A549 (cell line): Measurements from ENCODE around the gene RAPGEF2. TPM values are rescaled to one million over a fixed set of nuclear protein-coding genes. Genes with fewer than 3 reads are reported as not detected.

Source experiments
- ATAC-seq, 2 experiments: fragments of 200-7000 bp in 1 of 2; fragments of >200 bp in 1 of 2; cut with Nextera tagmentation in 1 of 2; cut with Tn5 transposase in 1 of 2; 3 replicates each; pipeline versions ENCODE4 v1.8.0 to v1.9.1; 2018 to 2020; ENCODE audit warnings: mild to moderate bottlenecking in 1 of 2, moderate library complexity in 1 of 2
- CTCF ChIA-PET: fragments of 300-600 bp; sonication (Branson Sonifier 250); formaldehyde crosslinking; extraction: SDS; loops from one replicate; lab custom pipeline; 2021; ENCODE audit warnings: antibody characterized with exemption, inconsistent platforms; lab: Yijun Ruan, JAX
- POLR2A ChIA-PET: fragments of 350-600 bp; formaldehyde crosslinking; extraction: SDS; loops from one replicate; lab custom pipeline; 2021; ENCODE audit warnings: antibody characterized with exemption, inconsistent platforms; lab: Yijun Ruan, JAX
- DNase-seq, 2 experiments: peaks; one replicate each; pipeline versions ENCODE4 v3.0.0 to v3.0.0-alpha.2; 2011 to 2016; ENCODE audit warnings: low read depth in 1 of 2, low spot score in 1 of 2
- FAIRE-seq: peaks from 2 replicates; lab custom pipeline; 2011; peaks lifted over from hg19 to GRCh38; lab: Jason Lieb, UNC
- H3K27ac ChIP-seq, 2 experiments: fragments of >200 bp; sonication (Bioruptor Twin); formaldehyde crosslinking; 3 replicates each; pipeline ENCODE4 v1.5.1; 2016 to 2017
- H3K4me1 ChIP-seq: fragments of >200 bp; sonication (Bioruptor Twin); formaldehyde crosslinking; 3 replicates; pipeline ENCODE4 v1.6.1; 2016
- H3K4me2 ChIP-seq: fragments of >200 bp; sonication (Bioruptor Twin); formaldehyde crosslinking; 3 replicates; pipeline ENCODE4 v1.6.1; 2016
- H3K4me3 ChIP-seq: fragments of >200 bp; sonication (Bioruptor Twin); formaldehyde crosslinking; 3 replicates; pipeline ENCODE4 v1.5.1; 2016
- H3K9me3 ChIP-seq: fragments of >200 bp; sonication (Bioruptor Twin); formaldehyde crosslinking; 3 replicates; pipeline ENCODE4 v1.6.1; 2016
- BCL3 ChIP-seq: fragments of >200 bp; sonication (Bioruptor Twin); formaldehyde crosslinking; IDR thresholded peaks from 3 replicates; pipeline ENCODE4 v1.6.1; 2016
- CHD4 ChIP-seq: fragments of 200-600 bp; sonication (generic); IDR thresholded peaks from 2 replicates; pipeline ENCODE4 v1.6.1; 2016; ENCODE audit warnings: antibody characterized with exemption, mild to moderate bottlenecking, borderline replicate concordance
- CTCF ChIP-seq: fragments of >200 bp; sonication (Bioruptor Twin); formaldehyde crosslinking; IDR thresholded peaks from 3 replicates; pipeline ENCODE4 v1.5.1; 2016
- E2F6 ChIP-seq: IDR thresholded peaks from 2 replicates; pipeline ENCODE4 v1.6.1; 2012; ENCODE audit warnings: low read depth, borderline replicate concordance
- ELK1 ChIP-seq: fragments of 150-350 bp; IDR thresholded peaks from 2 replicates; pipeline ENCODE4 v1.6.1; 2014; ENCODE audit warnings: low read depth, mild to moderate bottlenecking, low read length
- FOSB ChIP-seq: fragments of 250-450 bp; sonication (Bioruptor Pico); IDR thresholded peaks from 2 replicates; pipeline ENCODE4 v1.5.0; 2020; ENCODE audit warnings: mild to moderate bottlenecking, moderate library complexity
- FOSL2 ChIP-seq, 2 experiments: fragments of 450-650 bp in 1 of 2; fragments of >200 bp in 1 of 2; sonication (Bioruptor Twin) in 1 of 2; formaldehyde crosslinking; IDR thresholded peaks; 2 replicates each; pipeline versions ENCODE4 v1.5.0 to v1.6.1; 2016 to 2020; ENCODE audit warnings: mild to moderate bottlenecking in 1 of 2, moderate library complexity in 1 of 2
- GATA3 ChIP-seq: IDR thresholded peaks from 2 replicates; pipeline ENCODE4 v1.6.1; 2012; ENCODE audit warnings: borderline replicate concordance
- HDAC2 ChIP-seq: fragments of 200-600 bp; sonication (generic); IDR thresholded peaks from 2 replicates; pipeline ENCODE4 v1.6.1; 2016
- HES2 ChIP-seq: fragments of >200 bp; sonication (Bioruptor Twin); formaldehyde crosslinking; IDR thresholded peaks from 2 replicates; pipeline ENCODE4 v1.6.1; 2016
- HOXB13 ChIP-seq: fragments of 250-450 bp; sonication (Bioruptor Pico); IDR thresholded peaks from 2 replicates; pipeline ENCODE4 v1.5.0; 2020; ENCODE audit warnings: low read depth, mild to moderate bottlenecking, moderate library complexity
- JUNB ChIP-seq: fragments of >200 bp; sonication (Bioruptor Twin); formaldehyde crosslinking; IDR thresholded peaks from 2 replicates; pipeline ENCODE4 v1.6.1; 2016
- KDM1A ChIP-seq: fragments of 200-600 bp; sonication (generic); IDR thresholded peaks from 2 replicates; pipeline ENCODE4 v1.6.1; 2016; ENCODE audit warnings: low read depth, mild to moderate bottlenecking
- KDM5A ChIP-seq: fragments of 200-600 bp; sonication (generic); IDR thresholded peaks from 2 replicates; pipeline ENCODE4 v1.6.1; 2016; ENCODE audit warnings: antibody characterized with exemption, mild to moderate bottlenecking
- MAX ChIP-seq: IDR thresholded peaks from 2 replicates; pipeline ENCODE4 v1.6.1; 2012
- PHF8 ChIP-seq: fragments of 200-600 bp; sonication (generic); IDR thresholded peaks from 2 replicates; pipeline ENCODE4 v1.6.1; 2016; ENCODE audit warnings: low read depth, mild to moderate bottlenecking, antibody characterized with exemption, moderate library complexity, borderline replicate concordance
- POLR2A ChIP-seq: IDR thresholded peaks from 2 replicates; pipeline ENCODE4 v1.6.1; 2012; ENCODE audit warnings: mild to moderate bottlenecking, low read length
- POLR2AphosphoS2 ChIP-seq: conservative IDR thresholded peaks from 2 replicates; pipeline ENCODE4 v1.6.1; 2012; ENCODE audit warnings: low read length, improper control_type of control experiment, inconsistent platforms
- RAD21 ChIP-seq, 2 experiments: fragments of >200 bp in 1 of 2; sonication (Bioruptor Twin) in 1 of 2; formaldehyde crosslinking in 1 of 2; IDR thresholded peaks in 1 of 2; conservative IDR thresholded peaks in 1 of 2; 2 replicates in 1 of 2; 3 replicates in 1 of 2; pipeline ENCODE4 v1.6.1; 2012 to 2018; ENCODE audit warnings: inconsistent platforms in 1 of 2
- RCOR1 ChIP-seq: fragments of 150-350 bp; IDR thresholded peaks from 2 replicates; pipeline ENCODE4 v1.6.1; 2014; ENCODE audit warnings: antibody characterized with exemption, low read length, low read depth
- RFX5 ChIP-seq: fragments of 450-650 bp; IDR thresholded peaks from 2 replicates; pipeline ENCODE4 v1.7.1; 2014; ENCODE audit warnings: antibody characterized with exemption, mild to moderate bottlenecking, moderate library complexity
- TFCP2L1 ChIP-seq: fragments of 250-450 bp; sonication (Bioruptor Pico); IDR thresholded peaks from 2 replicates; pipeline ENCODE4 v1.5.0; 2021; ENCODE audit warnings: mild to moderate bottlenecking
- TP53 ChIP-seq: fragments of 250-450 bp; sonication (Bioruptor Pico); IDR thresholded peaks from 2 replicates; pipeline ENCODE4 v1.5.0; 2021; ENCODE audit warnings: mild to moderate bottlenecking, moderate library complexity
- USF2 ChIP-seq: fragments of 450-650 bp; IDR thresholded peaks from 2 replicates; pipeline ENCODE4 v1.6.1; 2014; ENCODE audit warnings: antibody characterized with exemption
- ZC3H11A ChIP-seq: fragments of 450-650 bp; IDR thresholded peaks from 2 replicates; pipeline ENCODE4 v1.6.1; 2014; ENCODE audit warnings: antibody characterized with exemption, mild to moderate bottlenecking
- ZFP36 ChIP-seq: fragments of 450-650 bp; IDR thresholded peaks from 2 replicates; pipeline ENCODE4 v1.6.1; 2014; ENCODE audit warnings: borderline replicate concordance; ENCODE audit not compliant: partially characterized antibody
- ZSCAN20 ChIP-seq: fragments of 250-450 bp; sonication (Bioruptor Pico); IDR thresholded peaks from 2 replicates; pipeline ENCODE4 v1.8.0; 2022; ENCODE audit warnings: mild to moderate bottlenecking, moderate library complexity
- WGBS: methylation state at CpG from one replicate; pipeline ENCODE4 v1.1.6; 2017; ENCODE audit errors: missing lambda C conversion rate; 5-methylcytosine and 5-hydroxymethylcytosine counted together
- polyA plus RNA-seq, 4 experiments: library from polyadenylated mRNA; depleted of rRNA in 3 of 4; stranded (reverse); fragments of >200 nt; fragmentation: RNase III in 1 of 4; extraction: RNeasy Plus Mini Kit Qiagen cat#74134 plus additional on column Dnase treatment in 1 of 4; gene quantifications; 2 replicates in 3 of 4; 3 replicates in 1 of 4; pipeline ENCODE4 v1.2.3, GENCODE V29; 2011 to 2017

Gene RAPGEF2
- polyA plus RNA-seq, 2 of the 4 experiments (the other 2 are of a cell fraction), result 10.7 to 31.8 TPM

GRCh38 chr4:159171287-159171686, 68.4 kb downstream of the RAPGEF2 start:
- Histone ChIP-seq H3K4me3 (no peak overlapping the region), H3K4me2 (no peak overlapping the region), H3K9me3 (no peaks in the 10 kb centered on the region), H3K4me1 (peaks cover 40% of the 10 kb centered on the region), H3K27ac (no peak overlapping the region)
- DNase-seq, result no peak
- CTCF ChIA-PET, result no interaction called here
- TF ChIP-seq USF2 (no peak), RCOR1 (no peak), HES2 (no peak), CTCF (no peak), CHD4 (no peak), ELK1 (no peak), BCL3 (no peak), FOSB (CRISPR knock-in tag) (no peak), E2F6 (no peak), POLR2AphosphoS2 (no peak), ZFP36 (no peak), JUNB (no peak), RFX5 (no peak), TFCP2L1 (CRISPR knock-in tag) (no peak), HDAC2 (no peak)
- no peak for FAIRE-seq
- ATAC-seq, result no peak
- 72% methylated on average over 4 of the region's 4 CpGs for WGBS
- POLR2A ChIA-PET, result no interaction called here

GRCh38 chr4:159173886-159174285, 71.0 kb downstream of the RAPGEF2 start:
- H3K4me1 ChIP-seq, result peaks cover 54% of the 10 kb centered on the region
- H3K4me2 ChIP-seq, result no peak overlapping the region
- TF ChIP-seq POLR2A (no peak), MAX (no peak), ZSCAN20 (no peak), FOSL2 (IDR thresholded peaks at IDR 0.05) (no peak), FOSL2 (CRISPR knock-in tag; IDR thresholded peaks at IDR 0.05) (no peak), PHF8 (no peak), JUNB (no peak), ZC3H11A (no peak), GATA3 (no peak), HES2 (no peak), HDAC2 (no peak), TP53 (no peak), RCOR1 (no peak), KDM1A (no peak), KDM5A (no peak), RAD21 (conservative IDR thresholded peaks at IDR 0.05 in 1 of 2, IDR thresholded peaks at IDR 0.05 in 1 of 2) (no peak), HOXB13 (CRISPR knock-in tag) (no peak), RFX5 (no peak)
- H3K9me3 ChIP-seq, result no peaks in the 10 kb centered on the region
- WGBS, result 94% methylated on average over 4 of the region's 4 CpGs
- DNase-seq (no peak), ATAC-seq (no peak), FAIRE-seq (no peak)
- peak overlapping the region in 1 of 2 experiments; percentile 52; a peak in 3 of 6 replicates for H3K27ac ChIP-seq
- POLR2A ChIA-PET, result no interaction called here
- CTCF ChIA-PET, result no interaction called here
- H3K4me3 ChIP-seq, result no peak overlapping the region
